ENCODE measurements around the gene GNLY.

GNLY gene

GRCh38 chr2:85725451-85725850 is 31.3 kb downstream of the GNLY start:
- no peak for DNase-seq (ENCODE audit: low read depth in 1 of 2, low spot score in 1 of 2)

- no peak for DNase-seq (ENCODE audit: low read depth in 1 of 2, low spot score in 1 of 2)
These were observed 33.6 kb downstream of the GNLY start for GRCh38 chr2:85727798-85728197.

- DNase-seq (ENCODE audit: low read depth in 1 of 2, low spot score in 1 of 2) = no peak
These were observed 34.2 kb downstream of the GNLY start for GRCh38 chr2:85728342-85728741.

- DNase-seq (ENCODE audit: low read depth in 1 of 2, low spot score in 1 of 2) = peak; percentile 38 to 62
These were observed 35.0 kb downstream of the GNLY start for GRCh38 chr2:85728883-85729824.

- DNase-seq (ENCODE audit: low read depth in 1 of 2, low spot score in 1 of 2) = no peak
These were observed 35.8 kb downstream of the GNLY start for GRCh38 chr2:85729825-85730510.

- no peak for DNase-seq (ENCODE audit: low read depth in 1 of 2, low spot score in 1 of 2)
These were observed 36.6 kb downstream of the GNLY start for GRCh38 chr2:85730686-85731230.

GRCh38 chr2:85731606-85732005 is 37.4 kb downstream of the GNLY start:
- DNase-seq (ENCODE audit: low read depth in 1 of 2, low spot score in 1 of 2) = no peak

GRCh38 chr2:85732467-85733120 is 38.4 kb downstream of the GNLY start:
- DNase-seq (ENCODE audit: low read depth in 1 of 2, low spot score in 1 of 2) = no peak

GRCh38 chr2:85733121-85733960 is 39.2 kb downstream of the GNLY start:
- no peak for DNase-seq (ENCODE audit: low read depth in 1 of 2, low spot score in 1 of 2)

GRCh38 chr2:85734015-85734414 is 39.9 kb downstream of the GNLY start:
- DNase-seq (ENCODE audit: low read depth in 1 of 2, low spot score in 1 of 2) = no peak

- no peak for DNase-seq (ENCODE audit: low read depth in 1 of 2, low spot score in 1 of 2)
These were observed 40.9 kb downstream of the GNLY start for GRCh38 chr2:85734942-85735608.

- no peak for DNase-seq (ENCODE audit: low read depth in 1 of 2, low spot score in 1 of 2)
These were observed 41.5 kb downstream of the GNLY start for GRCh38 chr2:85735691-85736090.

- DNase-seq (ENCODE audit: low read depth in 1 of 2, low spot score in 1 of 2) = no peak
These were observed 42.5 kb downstream of the GNLY start for GRCh38 chr2:85736456-85737355.

GRCh38 chr2:85737481-85737880 is 43.3 kb downstream of the GNLY start:
- DNase-seq (ENCODE audit: low read depth in 1 of 2, low spot score in 1 of 2) = no peak

GRCh38 chr2:85737961-85738360 is 43.8 kb downstream of the GNLY start:
- no peak for DNase-seq (ENCODE audit: low read depth in 1 of 2, low spot score in 1 of 2)

- no peak for DNase-seq (ENCODE audit: low read depth in 1 of 2, low spot score in 1 of 2)
These were observed 46.0 kb downstream of the GNLY start for GRCh38 chr2:85740193-85740592.

- no peak for DNase-seq (ENCODE audit: low read depth in 1 of 2, low spot score in 1 of 2)
These were observed 47.2 kb downstream of the GNLY start for GRCh38 chr2:85741211-85741832.

GRCh38 chr2:85741833-85742455 is 47.8 kb downstream of the GNLY start:
- no peak for DNase-seq (ENCODE audit: low read depth in 1 of 2, low spot score in 1 of 2)

All from stimulated activated CD4-positive, alpha-beta T cell treated with anti-CD3 and anti-CD28 coated beads, Interleukin-15, amount 100 ng/mL, for 1 hour (primary cell).